Lower lobe of right lung (tissue), 2 donors: ENCODE data around the gene TNNI2. TPM values are rescaled to one million over a fixed set of nuclear protein-coding genes. Genes with fewer than 3 reads are reported as not detected.
A peak's percentile ranks its signal among the peaks of the same experiment; 100 is the strongest.

Experiments
- ATAC-seq, 2 donors: fragments of 200-7000 bp; cut with Tn5 transposase; one replicate each; pipeline ENCODE4 v1.9.1; 2020 to 2022; ENCODE audit warnings: mild to moderate bottlenecking in 2 of 2, moderate library complexity in 2 of 2
- DNase-seq: peaks from one replicate; pipeline ENCODE4 v3.0.0-alpha.2; 2020
- H3K27ac ChIP-seq: fragments of 200-600 bp; one replicate; pipeline ENCODE4 v1.8.0; 2022
- H3K27me3 ChIP-seq: fragments of 200-600 bp; one replicate; pipeline ENCODE4 v1.8.0; 2022; ENCODE audit warnings: low read depth
- H3K36me3 ChIP-seq: fragments of 200-600 bp; one replicate; pipeline ENCODE4 v1.8.0; 2022; ENCODE audit warnings: mild to moderate bottlenecking
- H3K4me1 ChIP-seq: fragments of 200-600 bp; one replicate; pipeline ENCODE4 v1.8.0; 2022
- H3K4me3 ChIP-seq: fragments of 200-600 bp; one replicate; pipeline ENCODE4 v1.8.0; 2022; ENCODE audit warnings: mild to moderate bottlenecking
- H3K9me3 ChIP-seq: fragments of 200-600 bp; one replicate; pipeline ENCODE4 v1.8.0; 2022
- CTCF ChIP-seq: fragments of 200-600 bp; IDR thresholded peaks from one replicate; pipeline ENCODE4 v1.8.0; 2022; ENCODE audit warnings: antibody characterized with exemption, mild to moderate bottlenecking
- intact Hi-C: fragments of 100-400 bp; cut with DNase I; formaldehyde crosslinking; loops from one replicate; pipeline ENCODE4 v1.11.0; 2022
- total RNA-seq: library from RNA; stranded (reverse); fragmentation: NEBNext Ultra II Directional; extraction: Animal tissue kit (Norgen Biotek cat#: 25700); gene quantifications from one replicate; pipeline ENCODE4 v1.2.1, GENCODE V29; 2021
- donor health status: DM: no; HTN: yes; CAD: no; lungs with severe emphysema.

Gene TNNI2
- total RNA-seq, 1 donor from 2014 or later: 17.7 TPM

DNA sequence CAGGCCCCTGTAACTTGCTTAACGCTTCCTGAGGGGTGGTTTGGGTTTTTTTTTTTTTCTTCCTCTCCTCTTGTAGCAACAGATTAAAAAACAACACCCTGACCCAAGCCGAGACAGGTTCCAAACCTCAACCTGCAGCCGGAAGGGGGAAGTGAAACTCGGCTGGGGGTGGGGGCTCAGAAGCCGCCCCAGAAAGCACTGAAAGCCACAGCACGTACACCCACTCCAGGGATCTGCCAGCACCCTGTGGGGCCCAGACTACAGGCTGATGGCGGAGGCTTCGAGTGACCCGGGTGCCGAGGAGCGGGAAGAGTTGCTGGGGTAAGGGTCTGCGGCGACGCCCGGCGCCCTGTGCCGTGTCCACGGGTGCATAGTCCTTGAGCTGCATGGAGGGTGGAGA lies 14.1 kb downstream of the TNNI2 start, which contains the start of gene LSP1:
LSP1 (plus strand) TSS at position 208 of the 400 bp plus-strand sequence; CDS start at position 269, 61 bp downstream.
- ATAC-seq (peak; percentile 59 to 61), DNase-seq (peak; percentile 80)
- no peaks in the 10 kb centered on the region for H3K9me3 ChIP-seq
- H3K36me3 ChIP-seq: no peaks in the 10 kb centered on the region
- peak within 1 kb of the TSS; percentile 88 for H3K27ac ChIP-seq
- no peak for TF ChIP-seq CTCF
- intact Hi-C loops: no loop called here
- peak within 1 kb of the TSS; percentile 58 for H3K4me3 ChIP-seq
- H3K4me1 ChIP-seq: peaks cover 31% of the 10 kb centered on the region
- H3K27me3 ChIP-seq: no peaks in the 10 kb centered on the region

- peak overlapping the region; percentile 88 for H3K27ac ChIP-seq
- DNase-seq (no peak), ATAC-seq (peak in 1 of 2 donors; percentile 5)
- TF ChIP-seq CTCF: no peak
- intact Hi-C loops: no loop called here
- H3K4me3 ChIP-seq: peak overlapping the region; percentile 58
- H3K27me3 ChIP-seq: no peaks in the 10 kb centered on the region
- H3K36me3 ChIP-seq: no peaks in the 10 kb centered on the region
- H3K9me3 ChIP-seq: no peaks in the 10 kb centered on the region
- peaks cover 25% of the 10 kb centered on the region for H3K4me1 ChIP-seq
These were observed 14.8 kb downstream of the TNNI2 start for GRCh38 chr11:1853376-1854131.

DNA sequence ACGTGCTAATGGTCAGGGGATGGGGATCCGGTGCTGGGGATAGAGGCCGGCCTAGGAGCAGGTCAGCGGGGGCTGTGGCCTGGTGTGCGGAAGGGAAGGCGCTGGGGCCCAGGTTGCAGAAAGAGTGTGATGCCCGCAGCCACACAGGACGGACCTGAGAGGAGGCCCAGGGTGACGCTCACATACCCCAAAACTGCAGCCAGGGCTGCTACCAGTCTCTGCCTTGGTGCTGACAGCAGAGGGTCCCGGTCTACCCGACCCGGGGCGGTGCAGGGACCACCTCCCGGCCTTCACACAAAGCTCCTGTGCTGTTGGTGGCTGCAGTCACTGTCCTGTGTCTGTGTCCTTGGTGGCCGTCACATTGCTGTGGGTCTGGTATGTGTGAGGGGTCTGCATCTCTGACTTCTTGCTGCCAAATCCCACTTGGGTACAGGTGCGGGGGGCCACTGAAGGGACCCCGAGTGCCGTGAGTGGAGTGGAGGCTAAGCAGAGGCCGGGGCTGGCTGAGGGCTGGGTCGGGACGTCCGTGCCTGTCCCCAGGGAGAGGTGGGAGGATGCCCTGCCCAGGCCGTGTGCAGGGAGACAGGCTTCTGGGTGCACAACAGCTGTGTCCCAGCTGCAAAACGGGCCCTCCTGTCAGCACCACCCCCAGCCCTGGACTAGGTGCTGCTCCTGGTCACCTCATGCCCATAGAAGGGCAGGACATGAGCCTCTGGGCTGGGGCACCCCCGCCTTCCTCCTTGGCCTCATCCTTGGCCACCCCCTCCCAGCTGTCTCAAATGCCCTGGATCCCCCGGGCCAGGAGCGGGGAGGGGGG lies 15.6 kb downstream of the TNNI2 start:
- no peaks in the 10 kb centered on the region for H3K36me3 ChIP-seq
- H3K4me3 ChIP-seq: peak overlapping the region; percentile 58
- peak overlapping the region; percentile 88 for H3K27ac ChIP-seq
- peaks cover 20% of the 10 kb centered on the region for H3K4me1 ChIP-seq
- intact Hi-C loops: no loop called here
- DNase-seq: no peak
- no peak for ATAC-seq
- H3K9me3 ChIP-seq: no peaks in the 10 kb centered on the region
- no peaks in the 10 kb centered on the region for H3K27me3 ChIP-seq
- no peak for TF ChIP-seq CTCF

GRCh38 chr11:1854949-1855885 lies 16.4 kb downstream of the TNNI2 start:
- H3K9me3 ChIP-seq: no peaks in the 10 kb centered on the region
- DNase-seq (no peak), ATAC-seq (no peak)
- no peaks in the 10 kb centered on the region for H3K36me3 ChIP-seq
- H3K4me3 ChIP-seq: peak overlapping the region; percentile 58
- no peak for TF ChIP-seq CTCF
- H3K27me3 ChIP-seq: no peaks in the 10 kb centered on the region
- intact Hi-C loops: no loop called here
- no peak overlapping the region for H3K27ac ChIP-seq
- peaks cover 20% of the 10 kb centered on the region for H3K4me1 ChIP-seq

DNA sequence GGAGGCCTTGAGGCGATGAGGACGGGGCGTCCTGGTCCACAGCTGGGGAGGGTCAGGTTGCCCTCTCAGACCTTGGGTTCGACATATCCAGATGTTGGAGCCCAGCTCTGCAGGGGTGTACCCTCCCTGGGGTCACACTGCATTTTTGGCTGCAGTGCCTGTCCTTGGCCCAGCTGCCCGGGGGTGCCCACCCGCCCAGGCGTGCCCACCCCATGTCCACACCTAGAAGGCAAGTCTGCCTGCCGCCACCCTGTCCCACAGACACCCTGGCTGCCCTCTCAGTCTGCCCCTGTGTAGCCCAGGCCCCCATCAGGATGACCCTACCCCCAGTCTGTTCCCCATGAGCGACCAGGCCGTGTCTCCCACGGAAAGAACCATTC lies 17.1 kb downstream of the TNNI2 start:
- no peak for TF ChIP-seq CTCF
- H3K4me1 ChIP-seq: peaks cover 16% of the 10 kb centered on the region
- intact Hi-C loops: no loop called here
- no peak for DNase-seq
- no peak for ATAC-seq
- H3K27me3 ChIP-seq: no peaks in the 10 kb centered on the region
- no peaks in the 10 kb centered on the region for H3K36me3 ChIP-seq
- H3K4me3 ChIP-seq: no peak overlapping the region
- H3K27ac ChIP-seq: no peak overlapping the region
- H3K9me3 ChIP-seq: no peaks in the 10 kb centered on the region
